PFSK-1 (cell line): Measurements from ENCODE around the gene KCNG3.

ENCODE experiments used
- POLR2AphosphoS5 ChIP-seq: IDR thresholded peaks from 2 replicates; pipeline ENCODE4 v1.6.1; 2012; ENCODE audit warnings: low read depth, mild to moderate bottlenecking, control low read depth, low read length, moderate library complexity
- TAF1 ChIP-seq: IDR thresholded peaks from 2 replicates; pipeline ENCODE4 v1.6.1; 2012; ENCODE audit warnings: low read length, control low read depth, borderline replicate concordance; ENCODE audit not compliant: insufficient read depth

- TF ChIP-seq POLR2AphosphoS5: no peak
- TF ChIP-seq TAF1: no peak
These were observed 47.1 kb downstream of the KCNG3 start for GRCh38 chr2:42446503-42447271.
